ENCODE measurements around the gene TLE2.

TLE2 gene

GRCh38 chr19:2978772-2979171, 50.3 kb downstream of the TLE2 start:
- in situ Hi-C loops (cut with MboI; ENCODE audit: low pct_unique_long_range_greater_than_20kb, low sequenced_read_pairs, unreplicated experiment): no loop called here
- TF ChIP-seq CTCF (IDR thresholded peaks at IDR 0.05; ENCODE audit: extremely low read depth, insufficient read depth, missing control alignments): no peak
- DNase-seq (ENCODE audit: low spot score): no peak

GRCh38 chr19:2978166-2978767, 50.8 kb downstream of the TLE2 start:
- DNase-seq (ENCODE audit: low spot score): no peak
- TF ChIP-seq CTCF (IDR thresholded peaks at IDR 0.05; ENCODE audit: extremely low read depth, insufficient read depth, missing control alignments): no peak
- in situ Hi-C loops (cut with MboI; ENCODE audit: low pct_unique_long_range_greater_than_20kb, low sequenced_read_pairs, unreplicated experiment): no loop called here

GRCh38 chr19:2977746-2978138, 51.3 kb downstream of the TLE2 start:
- in situ Hi-C loops (cut with MboI; ENCODE audit: low pct_unique_long_range_greater_than_20kb, low sequenced_read_pairs, unreplicated experiment): no loop called here
- DNase-seq (ENCODE audit: low spot score): no peak
- no peak for TF ChIP-seq CTCF (IDR thresholded peaks at IDR 0.05; ENCODE audit: extremely low read depth, insufficient read depth, missing control alignments)

- TF ChIP-seq CTCF (IDR thresholded peaks at IDR 0.05; ENCODE audit: extremely low read depth, insufficient read depth, missing control alignments): no peak
- in situ Hi-C loops (cut with MboI; ENCODE audit: low pct_unique_long_range_greater_than_20kb, low sequenced_read_pairs, unreplicated experiment): no loop called here
Measured at GRCh38 chr19:2977001-2977745, 51.9 kb downstream of the TLE2 start, which contains the start of gene TLE6. Gene TLE6, plus strand, starts transcription at chr19:2977564. Its CDS starts 670 bp downstream, at chr19:2978234.

GRCh38 chr19:2976609-2977000, 52.5 kb downstream of the TLE2 start:
- no peak for DNase-seq (ENCODE audit: low spot score)
- in situ Hi-C loops (cut with MboI; ENCODE audit: low pct_unique_long_range_greater_than_20kb, low sequenced_read_pairs, unreplicated experiment): no loop called here
- TF ChIP-seq CTCF (IDR thresholded peaks at IDR 0.05; ENCODE audit: extremely low read depth, insufficient read depth, missing control alignments): no peak

More at GRCh38 chr19:2977001-2977745, 51.9 kb downstream of the TLE2 start, which contains the start of gene TLE6:
- DNase-seq (ENCODE audit: low spot score): peak; percentile 99

GRCh38 chr19:2974342-2975041, 54.6 kb downstream of the TLE2 start:
- in situ Hi-C loops (cut with MboI; ENCODE audit: low pct_unique_long_range_greater_than_20kb, low sequenced_read_pairs, unreplicated experiment): loop anchor here (25.0 kb wide), 1 partner anchor 513 kb away; the partner anchor contains the start of genes SMIM24 and SMIM44
- no peak for TF ChIP-seq CTCF (IDR thresholded peaks at IDR 0.05; ENCODE audit: extremely low read depth, insufficient read depth, missing control alignments)

More at GRCh38 chr19:2974342-2975041, 54.6 kb downstream of the TLE2 start:
- no peak for DNase-seq (ENCODE audit: low spot score)
